Activated T-helper 17 cell treated with anti-CD3 and anti-CD28 coated beads, Interleukin-2, amount 50 U/mL, for 72 hours (primary cell): Measurements from ENCODE around the gene GMCL2. TPM values are rescaled to one million over a fixed set of nuclear protein-coding genes. Genes with fewer than 3 reads are reported as not detected.
"Not testable (repeated sequence)": the region's sequence is repeated elsewhere in the genome, so short reads cannot be mapped to it uniquely, and the experiment has no call there.

Experiments
- ATAC-seq: fragments of 150-1000 bp; cut with Tn5 transposase; replicated peaks from 2 replicates; pipeline ENCODE4 v1.10.0; 2021; ENCODE audit warnings: mild to moderate bottlenecking, moderate library complexity
- H3K27ac Mint-ChIP-seq: one replicate; pipeline ENCODE4 v1.8.0; 2022; ENCODE audit warnings: mixed read lengths
- H3K27me3 Mint-ChIP-seq: one replicate; pipeline ENCODE4 v1.8.0; 2022; ENCODE audit warnings: mixed read lengths
- H3K36me3 Mint-ChIP-seq: one replicate; pipeline ENCODE4 v1.8.0; 2022; ENCODE audit warnings: low read depth, mild to moderate bottlenecking, mixed read lengths
- H3K4me1 Mint-ChIP-seq: one replicate; pipeline ENCODE4 v1.8.0; 2022; ENCODE audit warnings: mixed read lengths
- H3K4me3 Mint-ChIP-seq: one replicate; pipeline ENCODE4 v1.8.0; 2022; ENCODE audit warnings: mild to moderate bottlenecking, mixed read lengths
- H3K9me3 Mint-ChIP-seq: one replicate; pipeline ENCODE4 v1.8.0; 2022; ENCODE audit warnings: mixed read lengths
- total RNA-seq, 2 donors: library from RNA; stranded (reverse); gene quantifications; one replicate each; pipeline ENCODE4 v1.2.3, GENCODE V29; 2022

Gene GMCL2
- total RNA-seq, 2 donors from 2014 or later: not detected

DNA sequence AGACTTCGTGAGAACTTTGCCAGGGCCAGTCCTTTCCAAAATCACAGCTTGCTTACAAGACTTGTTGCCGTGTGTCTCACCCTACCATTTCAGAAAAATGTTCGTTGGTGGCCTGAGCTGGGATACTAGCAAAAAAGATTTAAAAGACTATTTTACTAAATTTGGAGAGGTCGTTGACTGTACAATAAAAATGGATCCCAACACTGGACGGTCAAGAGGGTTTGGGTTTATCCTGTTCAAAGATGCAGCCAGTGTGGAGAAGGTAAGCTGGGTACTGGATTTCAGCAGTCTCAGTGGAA lies 18.5 kb upstream of the GMCL2 start:
- H3K36me3 Mint-ChIP-seq: peaks cover 62% of the 10 kb centered on the region
- H3K27me3 Mint-ChIP-seq: no peaks in the 10 kb centered on the region
- H3K4me1 Mint-ChIP-seq: peaks cover 39% of the 10 kb centered on the region
- ATAC-seq: no peak
- H3K4me3 Mint-ChIP-seq: peak overlapping the region; percentile 92
- H3K27ac Mint-ChIP-seq: peak overlapping the region; percentile 92
- H3K9me3 Mint-ChIP-seq: no peaks in the 10 kb centered on the region

DNA sequence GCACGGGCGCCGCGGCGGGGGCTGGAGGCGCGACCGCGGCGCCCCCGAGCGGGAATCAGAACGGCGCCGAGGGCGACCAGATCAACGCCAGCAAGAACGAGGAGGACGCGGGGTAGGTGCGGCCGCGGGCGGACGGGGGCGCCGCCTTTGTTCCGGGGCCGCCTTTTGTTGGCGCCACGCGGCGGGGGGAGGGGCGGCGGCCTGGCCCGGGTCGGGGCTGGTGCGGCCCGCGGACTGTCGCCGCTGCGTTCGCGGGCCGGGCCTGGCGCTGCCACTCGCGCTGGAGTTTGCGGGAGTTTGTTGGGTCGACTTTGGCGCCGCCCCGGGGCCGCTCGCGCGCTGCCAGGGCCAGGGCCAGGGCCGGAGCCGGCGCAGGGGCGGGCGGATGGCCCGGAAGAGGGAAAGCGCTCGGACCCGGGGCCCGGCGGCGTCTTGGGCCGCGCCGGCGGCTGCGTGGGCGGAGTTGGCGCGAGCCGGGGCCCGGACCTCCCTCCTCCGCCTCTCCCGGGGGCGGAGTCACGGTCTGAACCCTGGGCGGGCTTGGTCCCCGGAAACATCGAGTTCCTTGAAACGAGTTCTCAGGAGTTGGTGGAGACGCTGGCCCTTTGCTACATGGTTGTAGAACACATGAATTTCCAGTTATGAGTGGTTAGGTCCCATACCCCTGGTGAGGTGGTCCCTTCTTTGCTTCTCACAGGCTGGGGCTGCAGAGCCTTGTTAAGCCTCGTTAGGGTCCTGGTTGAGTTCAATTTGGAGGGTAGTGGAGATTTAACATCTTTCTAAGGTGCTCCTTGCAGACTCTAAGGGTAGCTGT lies 18.0 kb upstream of the GMCL2 start:
- Mint-ChIP-seq H3K4me1 (peaks cover 39% of the 10 kb centered on the region), H3K9me3 (no peaks in the 10 kb centered on the region), H3K27me3 (no peaks in the 10 kb centered on the region), H3K27ac (peak overlapping the region; percentile 92), H3K36me3 (peaks cover 57% of the 10 kb centered on the region), H3K4me3 (peak overlapping the region; percentile 92)
- ATAC-seq: peak; percentile 55

DNA sequence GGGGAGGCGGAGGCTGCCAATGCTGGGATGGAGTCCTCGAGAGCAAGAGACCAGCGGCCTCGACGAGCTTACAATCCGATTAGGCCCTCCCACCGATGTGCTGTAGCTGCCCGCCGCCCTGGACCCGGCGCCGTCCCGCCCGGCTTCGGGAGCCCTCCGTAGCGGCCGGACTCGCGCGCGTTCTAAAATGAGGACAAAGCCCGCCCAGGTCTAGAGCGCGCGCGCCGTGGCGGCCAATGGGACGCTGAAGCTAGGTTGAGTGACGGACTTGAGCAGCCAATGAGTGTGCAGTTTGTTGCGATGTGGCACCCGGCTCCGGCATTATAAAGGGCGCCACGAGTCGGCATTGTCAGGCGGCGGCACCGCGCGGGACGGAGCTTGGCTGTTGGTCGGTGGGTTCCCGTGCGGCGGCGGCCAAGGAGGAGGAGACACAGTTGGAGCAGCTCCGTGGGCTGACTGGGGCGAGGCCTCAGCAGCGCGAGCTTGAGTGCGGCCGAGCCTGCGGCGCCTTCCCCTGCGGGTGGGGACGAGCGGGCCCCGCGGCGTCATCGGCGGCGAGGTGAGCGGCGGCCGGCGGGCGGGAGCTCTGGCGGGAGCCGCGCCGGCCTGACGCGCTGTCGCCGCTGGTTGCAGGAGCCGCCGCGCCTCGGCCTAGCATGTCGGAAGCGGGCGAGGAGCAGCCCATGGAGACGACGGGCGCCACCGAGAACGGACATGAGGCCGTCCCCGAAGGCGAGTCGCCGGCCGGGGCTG lies 17.2 kb upstream of the GMCL2 start, which contains the start of gene HNRNPAB:
Gene HNRNPAB (plus strand): TSS at position 352 of the 753 bp plus-strand sequence. CDS start 305 bp downstream, at position 657.
- peaks cover 32% of the 10 kb centered on the region for H3K4me1 Mint-ChIP-seq
- peak; percentile 93 for ATAC-seq

DNA sequence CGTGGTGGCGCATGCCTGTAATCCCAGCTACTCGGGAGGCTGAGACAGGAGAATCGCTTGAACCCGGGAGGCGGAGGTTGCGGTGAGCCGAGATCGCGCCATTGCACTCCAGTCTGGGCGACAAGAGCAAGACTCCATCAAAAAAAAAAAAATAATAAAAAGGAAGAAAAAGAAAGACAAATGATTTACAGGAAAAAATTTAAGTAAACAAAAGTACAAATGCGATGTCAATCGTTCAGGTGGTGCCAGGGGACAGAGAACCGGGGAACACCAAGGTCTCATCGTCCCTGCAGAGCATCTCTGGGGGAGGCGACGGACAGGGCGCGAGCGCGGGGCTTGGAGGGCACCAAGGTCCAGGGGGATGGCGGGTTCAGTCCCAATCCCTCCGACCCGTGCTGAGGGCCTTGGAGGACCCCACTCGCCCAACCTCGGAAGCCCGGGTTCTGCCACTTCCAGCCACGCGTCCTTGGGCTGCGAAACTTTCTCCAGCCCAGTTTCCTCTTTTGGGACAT lies 16.6 kb upstream of the GMCL2 start:
- Mint-ChIP-seq H3K27me3 (no peaks in the 10 kb centered on the region), H3K27ac (peak overlapping the region; percentile 99), H3K4me1 (peaks cover 28% of the 10 kb centered on the region), H3K36me3 (peaks cover 43% of the 10 kb centered on the region), H3K4me3 (peak overlapping the region; percentile 94), H3K9me3 (no peaks in the 10 kb centered on the region)
- ATAC-seq: peak; percentile 6

More for the DNA sequence above, 17.2 kb upstream of the GMCL2 start, which contains the start of gene HNRNPAB:
- H3K36me3 Mint-ChIP-seq: peaks cover 49% of the 10 kb centered on the region
- no peaks in the 10 kb centered on the region for H3K9me3 Mint-ChIP-seq
- peak within 1 kb of the TSS; percentile 99 for H3K27ac Mint-ChIP-seq
- H3K27me3 Mint-ChIP-seq: no peaks in the 10 kb centered on the region
- peak within 1 kb of the TSS; percentile 94 for H3K4me3 Mint-ChIP-seq

DNA sequence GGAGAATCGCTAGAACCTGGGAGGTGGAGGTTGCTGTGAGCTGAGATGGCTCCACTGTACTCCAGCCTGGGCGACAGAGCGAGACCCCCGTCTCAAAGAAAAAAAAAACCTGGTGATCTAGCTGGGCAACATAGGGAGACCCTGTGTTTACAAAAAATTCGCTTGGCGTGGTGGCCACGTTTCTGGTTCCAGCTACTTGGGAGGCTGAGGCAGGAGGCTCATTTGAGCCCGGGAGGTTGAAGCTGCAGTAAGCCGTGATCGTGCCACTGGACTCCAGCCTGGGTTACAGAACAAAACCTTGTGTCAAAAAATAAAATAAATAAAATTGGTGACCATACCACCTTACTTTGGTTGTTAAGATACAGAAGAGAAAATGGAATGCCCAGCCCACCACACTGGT lies 15.4 kb upstream of the GMCL2 start:
- no peak overlapping the region for H3K27ac Mint-ChIP-seq
- peak overlapping the region; percentile 50 for H3K4me3 Mint-ChIP-seq
- no peak for ATAC-seq
- peaks cover 21% of the 10 kb centered on the region for H3K4me1 Mint-ChIP-seq
- H3K36me3 Mint-ChIP-seq: peaks cover 31% of the 10 kb centered on the region
- no peaks in the 10 kb centered on the region for H3K27me3 Mint-ChIP-seq
- no peaks in the 10 kb centered on the region for H3K9me3 Mint-ChIP-seq

DNA sequence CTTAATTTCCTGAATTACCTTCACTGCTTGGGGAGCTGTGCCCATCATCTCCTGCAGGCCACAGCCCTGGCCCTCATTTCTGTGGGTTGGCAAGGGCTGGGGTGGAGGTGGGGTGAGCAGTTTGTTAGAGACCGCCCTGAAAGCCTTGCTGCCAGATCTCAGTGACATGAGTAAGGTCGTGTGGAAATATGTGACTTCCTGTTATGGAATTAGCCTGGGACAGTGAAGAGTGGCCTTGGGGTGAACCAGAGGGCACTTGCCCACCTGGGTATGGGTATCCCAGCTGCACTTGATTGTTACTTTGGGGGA lies 14.7 kb upstream of the GMCL2 start:
- Mint-ChIP-seq H3K4me3 (no peak overlapping the region), H3K9me3 (no peaks in the 10 kb centered on the region), H3K27ac (no peak overlapping the region), H3K4me1 (peaks cover 16% of the 10 kb centered on the region), H3K27me3 (no peaks in the 10 kb centered on the region), H3K36me3 (peaks cover 24% of the 10 kb centered on the region)
- no peak for ATAC-seq

DNA sequence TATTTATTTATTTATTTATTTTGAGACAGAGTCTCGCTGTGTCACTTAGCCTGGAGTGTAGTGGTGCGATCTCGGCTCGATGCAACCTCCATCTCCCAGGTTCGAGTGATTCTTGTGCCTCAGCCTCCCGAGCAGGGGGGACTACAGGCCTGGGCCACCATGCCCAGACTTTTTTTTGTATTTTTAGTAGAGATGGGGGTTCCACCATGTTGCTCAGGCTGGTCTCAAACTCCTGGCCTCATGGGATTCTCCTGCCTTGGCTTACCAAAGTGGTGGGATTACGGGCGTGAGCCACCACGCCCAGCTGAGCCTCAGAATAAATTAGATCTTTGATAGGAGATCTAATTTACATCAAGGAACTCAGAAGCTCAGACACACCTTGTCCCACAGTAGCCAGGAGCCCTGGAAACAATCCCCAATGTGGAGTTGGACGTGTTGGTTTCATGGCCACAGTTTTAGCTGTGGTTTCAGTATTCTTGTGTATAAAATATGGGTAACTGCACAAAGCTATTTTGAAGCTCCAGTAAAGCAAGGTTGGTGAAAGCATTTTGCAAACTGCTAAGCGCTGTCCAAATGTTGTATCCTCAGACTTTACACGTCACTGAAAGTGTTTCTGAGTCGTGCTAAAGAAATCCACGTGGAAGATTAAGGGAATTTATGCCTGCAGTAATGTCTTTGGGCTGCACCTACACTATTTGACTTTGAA lies 14.2 kb upstream of the GMCL2 start:
- no peak for ATAC-seq
- Mint-ChIP-seq H3K27ac (no peak overlapping the region), H3K4me3 (no peak overlapping the region), H3K4me1 (peaks cover 11% of the 10 kb centered on the region), H3K36me3 (peaks cover 19% of the 10 kb centered on the region), H3K27me3 (no peaks in the 10 kb centered on the region), H3K9me3 (no peaks in the 10 kb centered on the region)

DNA sequence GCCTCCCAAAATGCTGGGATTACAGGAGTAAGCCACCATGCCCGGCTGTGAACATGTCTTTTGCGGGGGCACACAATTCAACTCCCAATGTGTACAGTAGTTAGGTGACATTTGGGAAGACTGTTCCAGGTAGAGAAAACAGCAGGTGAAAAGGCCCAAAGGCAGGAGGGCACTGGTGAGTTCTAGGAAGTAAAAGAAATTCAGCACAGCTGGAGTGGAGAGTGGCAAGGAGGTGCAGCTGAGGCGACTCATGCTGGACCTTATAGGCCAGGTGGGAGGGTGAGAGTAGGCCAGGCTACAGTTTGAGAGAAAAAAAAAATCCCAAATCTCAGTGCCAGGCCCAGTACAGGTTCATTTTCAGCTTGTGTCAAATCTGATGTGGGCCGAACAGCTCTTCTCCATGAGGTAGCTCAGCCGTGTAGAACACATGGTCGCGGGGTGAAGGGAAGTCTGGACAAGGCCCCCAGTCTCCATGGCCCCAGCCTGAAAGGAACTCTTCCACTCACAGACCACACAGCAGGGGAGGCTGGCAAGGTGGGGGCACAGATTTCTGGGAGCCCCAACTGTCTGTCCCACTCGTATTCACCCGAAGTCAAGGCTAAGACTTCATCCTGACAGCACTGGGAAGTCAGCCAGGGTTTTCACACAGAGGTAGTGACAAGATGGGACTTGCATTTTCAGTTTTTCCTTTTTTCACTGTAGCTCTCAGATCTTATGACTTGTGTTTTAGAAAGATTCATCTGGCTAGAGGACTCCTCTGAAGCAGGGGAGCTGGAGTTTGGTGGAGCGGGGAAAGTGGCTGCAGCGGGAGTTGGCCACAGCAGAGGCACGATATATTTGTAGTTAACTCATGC lies 12.6 kb upstream of the GMCL2 start:
- no peak for ATAC-seq
- Mint-ChIP-seq H3K4me1 (peaks cover 5% of the 10 kb centered on the region), H3K36me3 (peaks cover 7% of the 10 kb centered on the region), H3K9me3 (no peaks in the 10 kb centered on the region), H3K27ac (no peak overlapping the region), H3K27me3 (peaks cover 3% of the 10 kb centered on the region), H3K4me3 (no peak overlapping the region)

DNA sequence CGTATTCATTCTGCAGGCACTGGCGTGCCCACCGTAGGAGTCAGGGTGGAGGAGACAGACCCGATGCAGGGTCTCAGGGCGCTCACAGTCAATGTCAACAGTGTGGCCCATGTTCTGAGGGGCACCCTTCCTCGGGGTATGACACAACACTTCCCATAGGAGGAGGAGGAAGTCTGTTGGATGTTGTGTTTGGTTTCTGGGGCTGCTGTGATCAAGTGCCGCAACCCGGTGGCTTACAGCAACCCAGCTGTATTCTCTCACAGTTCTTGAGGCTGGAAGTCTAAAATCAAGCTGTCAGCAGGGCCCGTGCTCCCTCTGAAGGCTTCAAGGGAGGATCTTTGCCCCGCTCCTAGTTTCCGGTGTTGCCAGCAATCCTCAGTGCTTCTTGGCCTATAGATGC lies 11.5 kb upstream of the GMCL2 start:
- ATAC-seq: no peak
- Mint-ChIP-seq H3K36me3 (no peaks in the 10 kb centered on the region), H3K27ac (no peak overlapping the region), H3K9me3 (no peaks in the 10 kb centered on the region), H3K27me3 (peaks cover 4% of the 10 kb centered on the region), H3K4me1 (no peaks in the 10 kb centered on the region), H3K4me3 (no peak overlapping the region)

DNA sequence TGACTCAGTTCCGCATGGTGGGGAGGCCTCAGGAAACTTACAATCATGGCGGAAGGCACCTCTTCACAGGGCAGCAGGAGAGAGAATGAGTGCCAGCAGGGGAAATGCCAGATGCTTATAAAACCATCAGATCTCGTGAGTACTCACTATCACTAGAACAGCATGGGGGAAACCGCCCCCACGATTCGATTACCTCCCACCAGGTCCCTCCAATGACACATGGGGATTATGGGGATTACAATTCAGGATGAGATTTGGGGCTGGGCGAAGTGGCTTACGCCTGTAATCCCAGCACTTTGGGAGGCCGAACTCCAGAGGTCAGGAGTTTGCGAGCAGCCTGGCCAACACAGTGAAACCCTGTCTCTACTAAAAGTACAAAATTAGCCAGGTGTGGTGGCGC lies 11.0 kb upstream of the GMCL2 start:
- not testable (repeated sequence) for H3K4me3 Mint-ChIP-seq, H3K4me1 Mint-ChIP-seq, ATAC-seq, H3K36me3 Mint-ChIP-seq, H3K27me3 Mint-ChIP-seq, H3K9me3 Mint-ChIP-seq, H3K27ac Mint-ChIP-seq

DNA sequence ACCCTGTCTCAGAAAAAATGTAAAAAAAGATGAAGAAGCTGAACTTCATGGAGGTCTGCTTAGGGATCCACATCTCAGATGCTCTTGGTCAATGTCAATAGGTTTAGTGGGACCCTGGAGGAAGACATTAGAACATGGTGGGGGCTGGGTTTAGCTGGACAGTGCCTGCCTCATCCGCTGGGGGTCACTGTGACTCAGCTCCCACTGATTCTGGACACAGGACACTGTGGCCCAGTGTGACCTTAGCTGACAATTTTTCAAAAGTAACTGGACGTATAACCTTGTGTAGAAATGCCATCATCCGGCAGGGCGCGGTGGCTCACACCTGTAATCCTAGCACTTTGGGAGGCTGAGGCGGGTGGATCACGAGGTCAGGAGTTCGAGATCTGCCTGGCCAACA lies 9.8 kb upstream of the GMCL2 start:
- H3K9me3 Mint-ChIP-seq: no peaks in the 10 kb centered on the region

DNA sequence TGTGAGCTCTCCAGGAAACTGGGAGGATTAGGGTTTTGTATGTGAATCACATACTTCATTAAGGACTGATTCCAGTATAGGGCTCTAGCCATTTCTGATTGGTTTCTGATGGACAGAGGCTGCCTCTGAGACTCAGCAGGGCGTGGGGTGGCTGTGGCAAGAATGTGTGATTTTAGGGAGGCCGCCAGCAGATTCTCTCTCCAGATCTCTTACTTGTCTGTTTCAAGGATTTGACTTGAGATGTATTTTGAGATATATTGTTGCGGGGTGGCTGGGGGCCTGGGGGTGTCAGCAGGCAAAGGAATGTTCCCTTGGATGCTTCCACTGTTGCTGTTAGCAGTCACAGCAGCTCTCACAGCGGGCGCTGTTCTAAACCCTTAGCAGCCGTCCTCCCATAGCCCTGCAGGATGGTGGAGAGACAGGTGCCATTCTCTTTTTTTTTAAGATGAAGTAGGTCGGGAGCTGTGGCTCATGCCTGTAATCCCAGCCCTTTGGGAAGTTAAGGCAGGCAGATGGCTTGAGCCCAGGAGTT lies 9.2 kb upstream of the GMCL2 start:
- ATAC-seq: no peak
- Mint-ChIP-seq H3K4me1 (no peaks in the 10 kb centered on the region), H3K27me3 (peaks cover 11% of the 10 kb centered on the region), H3K4me3 (no peak overlapping the region), H3K27ac (no peak overlapping the region), H3K9me3 (no peaks in the 10 kb centered on the region), H3K36me3 (no peaks in the 10 kb centered on the region)

More for the DNA sequence above, 9.8 kb upstream of the GMCL2 start:
- peaks cover 11% of the 10 kb centered on the region for H3K27me3 Mint-ChIP-seq
- ATAC-seq: no peak
- H3K4me3 Mint-ChIP-seq: no peak overlapping the region
- H3K4me1 Mint-ChIP-seq: no peaks in the 10 kb centered on the region
- no peak overlapping the region for H3K27ac Mint-ChIP-seq
- H3K36me3 Mint-ChIP-seq: no peaks in the 10 kb centered on the region

DNA sequence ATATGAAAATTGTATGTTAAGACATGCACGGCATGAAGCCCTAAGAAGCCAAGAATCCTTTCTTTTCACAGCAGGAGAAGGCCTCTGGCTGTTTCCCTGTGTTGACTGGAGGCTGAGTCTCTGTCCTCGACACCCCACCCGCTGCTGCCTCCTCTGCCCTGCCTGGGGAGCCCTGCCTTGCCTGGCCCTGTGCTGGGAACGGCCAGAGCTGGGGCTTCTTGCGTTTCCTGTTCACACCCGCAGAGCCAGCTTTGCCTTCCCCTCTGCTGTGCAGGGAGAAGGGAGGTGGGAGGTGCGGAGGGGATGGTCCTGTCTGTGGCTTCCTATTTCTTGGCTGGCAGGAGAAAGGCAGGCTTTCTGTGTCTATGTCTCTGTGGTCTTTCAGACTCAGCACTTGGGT lies 6.9 kb upstream of the GMCL2 start:
- no peaks in the 10 kb centered on the region for H3K9me3 Mint-ChIP-seq
- H3K36me3 Mint-ChIP-seq: no peaks in the 10 kb centered on the region
- ATAC-seq: no peak
- H3K4me1 Mint-ChIP-seq: no peaks in the 10 kb centered on the region
- H3K27me3 Mint-ChIP-seq: peaks cover 11% of the 10 kb centered on the region
- no peak overlapping the region for H3K27ac Mint-ChIP-seq
- H3K4me3 Mint-ChIP-seq: no peak overlapping the region
